Activated CD8-positive, alpha-beta T cell treated with anti-CD3 and anti-CD28 coated beads, Interleukin-2, amount 10 ng/mL, durations not matched to agents 7 days and 5 days (primary cell): ENCODE results near the gene MACIR. TPM values are rescaled to one million over a fixed set of nuclear protein-coding genes. Genes with fewer than 3 reads are reported as not detected.

ENCODE experiments used
- ATAC-seq: fragments of 150-1000 bp; cut with Tn5 transposase; one replicate; pipeline ENCODE4 v1.10.0; 2021; ENCODE audit warnings: moderate library complexity
- CTCF ChIA-PET: fragments of 350-600 bp; sonication (Branson Sonifier 250); formaldehyde crosslinking; loops from one replicate; lab custom pipeline; 2021; ENCODE audit warnings: antibody characterized with exemption; lab: Charles Lee
- POLR2A ChIA-PET: fragments of 350-600 bp; sonication (Branson Sonifier 250); formaldehyde crosslinking; loops from one replicate; lab custom pipeline; 2021; ENCODE audit warnings: antibody characterized with exemption; lab: Charles Lee
- DNase-seq: peaks from one replicate; pipeline ENCODE4 v3.0.0-alpha.2; 2020
- H3K27ac Mint-ChIP-seq: one replicate; pipeline ENCODE4 v1.8.0; 2021; ENCODE audit warnings: mild to moderate bottlenecking, mixed read lengths
- H3K27me3 Mint-ChIP-seq: one replicate; pipeline ENCODE4 v1.8.0; 2021; ENCODE audit warnings: low read depth, mixed read lengths
- H3K36me3 Mint-ChIP-seq: one replicate; pipeline ENCODE4 v1.8.0; 2021; ENCODE audit warnings: low read depth, mixed read lengths
- H3K4me1 Mint-ChIP-seq: one replicate; pipeline ENCODE4 v1.8.0; 2021; ENCODE audit warnings: low read depth, mixed read lengths
- H3K4me3 Mint-ChIP-seq: one replicate; pipeline ENCODE4 v1.8.0; 2021; ENCODE audit warnings: mild to moderate bottlenecking, mixed read lengths
- H3K9me3 Mint-ChIP-seq: one replicate; pipeline ENCODE4 v1.8.0; 2022; ENCODE audit warnings: mixed read lengths; ENCODE audit not compliant: insufficient read depth
- total RNA-seq, 2 experiments: library from RNA; stranded (reverse); gene quantifications; one replicate each; pipeline ENCODE4 v1.2.3, GENCODE V29; 2021

MACIR gene
- total RNA-seq, 2 experiments from 2014 or later = 6.7 to 7.6 TPM

- no peak overlapping the region for H3K4me3 Mint-ChIP-seq
- ChIA-PET CTCF (interaction anchor here (1.3 to 1.4 kb wide), 2 partner anchors 11 to 228 kb away, joined by 3 to 4 read pairs; partner anchors contain the start of gene MACIR), POLR2A (no interaction called here)
- no peak overlapping the region for H3K27ac Mint-ChIP-seq
- H3K36me3 Mint-ChIP-seq = no peaks in the 10 kb centered on the region
- no peak for DNase-seq
- H3K4me1 Mint-ChIP-seq = peaks cover 12% of the 10 kb centered on the region
- no peak for ATAC-seq
- H3K9me3 Mint-ChIP-seq = no peaks in the 10 kb centered on the region
- H3K27me3 Mint-ChIP-seq = peaks cover 54% of the 10 kb centered on the region
Observed at GRCh38 chr5:103247118-103247517, 11.4 kb upstream of the MACIR start.

DNA sequence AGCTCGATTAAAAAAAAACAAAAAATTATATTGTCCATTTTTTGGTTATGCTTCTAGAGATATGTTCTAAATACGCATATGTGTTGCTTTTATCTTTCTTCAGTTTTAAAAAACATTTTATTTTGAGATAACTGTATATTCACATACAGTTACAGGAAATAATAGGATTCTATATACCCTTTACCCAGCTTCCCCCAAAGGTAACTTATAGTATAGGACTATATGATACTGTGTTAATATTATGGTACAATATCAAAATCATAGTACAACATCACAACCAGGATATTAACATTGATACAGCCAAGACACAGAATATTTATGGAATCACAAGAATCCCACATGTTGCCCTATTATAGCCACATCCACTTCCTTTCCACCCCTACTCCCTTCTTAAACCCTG, 9.5 kb upstream of the MACIR start:
- POLR2A ChIA-PET = no interaction called here
- DNase-seq = no peak
- Mint-ChIP-seq H3K27me3 (peaks cover 49% of the 10 kb centered on the region), H3K27ac (no peak overlapping the region), H3K4me1 (peaks cover 12% of the 10 kb centered on the region), H3K4me3 (no peak overlapping the region), H3K9me3 (no peaks in the 10 kb centered on the region), H3K36me3 (no peaks in the 10 kb centered on the region)
- CTCF ChIA-PET = no interaction called here
- no peak for ATAC-seq

GRCh38 chr5:103254921-103255320, 3.6 kb upstream of the MACIR start:
- H3K4me3 Mint-ChIP-seq = no peak overlapping the region

GRCh38 chr5:103255691-103256090, 2.9 kb upstream of the MACIR start:
- H3K27me3 Mint-ChIP-seq = peaks cover 24% of the 10 kb centered on the region
- no peak overlapping the region for H3K27ac Mint-ChIP-seq
- peaks cover 14% of the 10 kb centered on the region for H3K4me1 Mint-ChIP-seq
- CTCF ChIA-PET = interaction anchor here (1.0 kb wide), 1 partner anchor 31 kb away, joined by 5 read pairs; no protein-coding TSS in a partner anchor
- no peaks in the 10 kb centered on the region for H3K9me3 Mint-ChIP-seq
- ATAC-seq (no peak), DNase-seq (no peak)
- POLR2A ChIA-PET = no interaction called here
- H3K36me3 Mint-ChIP-seq = no peaks in the 10 kb centered on the region
- no peak overlapping the region for H3K4me3 Mint-ChIP-seq

More at GRCh38 chr5:103254921-103255320, 3.6 kb upstream of the MACIR start:
- no peaks in the 10 kb centered on the region for H3K36me3 Mint-ChIP-seq
- peaks cover 25% of the 10 kb centered on the region for H3K27me3 Mint-ChIP-seq
- H3K27ac Mint-ChIP-seq = no peak overlapping the region
- CTCF ChIA-PET = no interaction called here
- ATAC-seq (no peak), DNase-seq (no peak)
- H3K4me1 Mint-ChIP-seq = peaks cover 9% of the 10 kb centered on the region
- H3K9me3 Mint-ChIP-seq = no peaks in the 10 kb centered on the region
- POLR2A ChIA-PET = no interaction called here

GRCh38 chr5:103256178-103256577, 2.4 kb upstream of the MACIR start:
- ATAC-seq (no peak), DNase-seq (no peak)
- Mint-ChIP-seq H3K27ac (no peak overlapping the region), H3K36me3 (peaks cover under 1% of the 10 kb centered on the region), H3K4me3 (no peak overlapping the region), H3K4me1 (peaks cover 19% of the 10 kb centered on the region), H3K27me3 (peaks cover 24% of the 10 kb centered on the region), H3K9me3 (no peaks in the 10 kb centered on the region)
- ChIA-PET CTCF (interaction anchor here (0.9 to 1.0 kb wide), 2 partner anchors 32 to 219 kb away, joined by 3 to 5 read pairs; no protein-coding TSS in a partner anchor), POLR2A (no interaction called here)

DNA sequence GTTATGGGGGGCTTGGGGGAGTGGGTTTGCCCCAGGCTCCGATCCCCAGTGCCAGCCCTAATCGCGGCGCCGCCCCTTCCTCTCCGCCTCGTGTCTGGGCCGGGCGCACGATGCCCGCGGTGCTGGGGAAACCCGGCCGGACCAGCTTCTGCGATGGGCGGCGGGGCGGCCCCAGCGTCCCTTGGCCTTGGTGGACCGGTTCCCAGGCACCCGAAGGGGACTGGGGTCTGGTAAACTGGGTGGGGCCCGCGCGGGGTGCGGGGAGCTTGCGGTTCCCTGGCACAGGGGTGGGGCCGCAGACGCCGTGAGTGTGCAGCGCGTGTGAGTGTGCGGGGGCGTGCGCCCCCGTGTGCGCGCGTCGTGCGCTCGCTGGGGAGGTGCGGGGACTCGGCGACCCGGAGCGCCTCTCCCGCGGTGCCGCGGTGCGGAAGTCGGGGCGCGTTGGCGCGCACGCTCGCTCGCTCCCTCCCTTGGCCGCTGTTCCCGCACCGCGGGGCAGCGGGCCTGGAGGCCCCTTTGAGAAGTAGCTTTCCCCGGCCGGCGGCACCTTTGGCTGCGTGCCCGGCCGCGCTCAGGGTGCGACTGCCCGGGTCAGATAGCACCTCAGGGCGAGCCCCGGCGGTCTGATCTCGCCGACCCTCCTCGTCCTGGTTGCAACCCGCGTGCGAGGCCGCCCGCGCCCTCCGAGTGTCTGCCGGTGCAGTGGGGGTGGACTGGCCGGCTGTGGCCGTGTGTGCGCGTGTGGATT, 568 bp downstream of the MACIR start:
- DNase-seq (peak; percentile 70), ATAC-seq (peak; percentile 56)
- Mint-ChIP-seq H3K4me3 (peak overlapping the region; percentile 85), H3K4me1 (peaks cover 30% of the 10 kb centered on the region), H3K27ac (peak overlapping the region; percentile 76), H3K36me3 (peaks cover 4% of the 10 kb centered on the region), H3K9me3 (no peaks in the 10 kb centered on the region), H3K27me3 (peaks cover 21% of the 10 kb centered on the region)
- ChIA-PET CTCF (interaction anchor here (0.7 to 2.0 kb wide), 11 partner anchors 12 to 478 kb away, joined by 3 to 9 read pairs (median 4); no protein-coding TSS in a partner anchor), POLR2A (interaction anchor here (0.6 to 1.4 kb wide), 7 partner anchors 9 to 139 kb away, joined by 3 to 11 read pairs (median 3); partner anchors contain the start of genes GIN1 and PPIP5K2)

DNA sequence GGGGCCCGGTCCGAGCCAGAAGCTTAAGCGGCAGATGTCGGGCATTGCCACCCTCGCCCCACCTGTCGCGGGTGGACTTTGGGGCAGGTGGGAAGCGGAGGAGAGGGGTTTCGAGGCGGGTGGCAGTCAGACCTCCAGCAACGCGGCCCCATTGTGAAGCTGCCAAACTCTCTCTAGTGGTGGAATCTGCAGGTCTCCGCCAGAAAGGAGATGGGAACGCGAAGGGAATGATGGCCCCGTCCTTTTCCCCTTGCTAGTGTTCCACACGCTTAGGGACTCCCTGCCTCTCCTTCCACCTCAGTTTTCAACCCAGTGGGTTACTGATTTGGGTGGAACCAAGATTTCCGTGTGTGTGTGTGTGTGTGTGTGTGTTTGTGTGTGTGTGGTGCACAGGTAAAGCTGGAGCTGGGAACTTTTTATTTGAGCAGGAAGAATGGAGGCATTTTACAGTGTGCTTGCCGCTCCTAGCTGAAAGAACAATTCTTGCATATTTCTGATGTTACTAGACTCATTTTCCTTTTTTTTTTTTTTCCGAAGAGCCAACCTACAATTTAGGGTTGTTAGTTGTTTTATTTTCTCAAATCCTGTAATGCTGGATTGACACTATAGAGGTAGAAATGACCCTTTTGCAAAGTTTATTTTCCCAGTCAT, 1.3 kb downstream of the MACIR start:
- DNase-seq (peak; percentile 27), ATAC-seq (no peak)
- CTCF ChIA-PET = interaction anchor here (0.7 to 1.3 kb wide), 5 partner anchors 12 to 99 kb away, joined by 3 to 6 read pairs (median 3); no protein-coding TSS in a partner anchor
- Mint-ChIP-seq H3K27me3 (peaks cover 19% of the 10 kb centered on the region), H3K4me1 (peaks cover 30% of the 10 kb centered on the region), H3K4me3 (peak overlapping the region; percentile 85), H3K27ac (peak overlapping the region; percentile 76), H3K36me3 (peaks cover 4% of the 10 kb centered on the region), H3K9me3 (no peaks in the 10 kb centered on the region)
- POLR2A ChIA-PET = interaction anchor here (0.9 to 1.4 kb wide), 3 partner anchors 13 to 139 kb away, joined by 3 to 5 read pairs (median 3); partner anchors contain the start of genes GIN1 and PPIP5K2

DNA sequence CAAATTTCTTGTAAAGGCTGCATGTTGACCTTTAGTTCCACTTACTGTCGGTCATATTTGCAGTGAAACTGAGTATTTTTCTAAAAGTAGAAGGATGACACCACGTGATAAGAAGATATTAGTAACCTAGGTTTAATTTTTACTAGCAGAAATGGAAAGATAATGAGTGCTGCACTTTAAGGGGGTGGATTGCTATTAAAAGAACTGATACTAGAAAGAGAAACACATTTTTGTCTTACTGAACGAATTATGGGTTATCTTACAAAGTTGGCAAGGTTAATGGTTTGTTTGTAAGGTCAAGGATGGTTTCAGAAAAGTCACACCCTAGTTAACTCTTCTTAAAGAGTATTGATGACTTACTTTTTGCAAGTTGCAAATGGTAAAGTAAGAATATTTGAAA, 2.4 kb downstream of the MACIR start:
- H3K27ac Mint-ChIP-seq = no peak overlapping the region
- peaks cover 30% of the 10 kb centered on the region for H3K4me1 Mint-ChIP-seq
- ChIA-PET POLR2A (no interaction called here), CTCF (interaction anchor here (0.9 kb wide), 1 partner anchor 36 kb away, joined by 3 read pairs; no protein-coding TSS in a partner anchor)
- ATAC-seq (no peak), DNase-seq (no peak)
- no peak overlapping the region for H3K4me3 Mint-ChIP-seq
- no peaks in the 10 kb centered on the region for H3K9me3 Mint-ChIP-seq
- peaks cover 17% of the 10 kb centered on the region for H3K27me3 Mint-ChIP-seq
- H3K36me3 Mint-ChIP-seq = peaks cover 4% of the 10 kb centered on the region

GRCh38 chr5:103262422-103262871, 3.9 kb downstream of the MACIR start:
- no peak overlapping the region for H3K27ac Mint-ChIP-seq
- peaks cover 30% of the 10 kb centered on the region for H3K4me1 Mint-ChIP-seq
- POLR2A ChIA-PET = no interaction called here
- peaks cover 12% of the 10 kb centered on the region for H3K27me3 Mint-ChIP-seq
- peaks cover 6% of the 10 kb centered on the region for H3K36me3 Mint-ChIP-seq
- H3K9me3 Mint-ChIP-seq = no peaks in the 10 kb centered on the region
- H3K4me3 Mint-ChIP-seq = no peak overlapping the region
- DNase-seq (no peak), ATAC-seq (no peak)
- CTCF ChIA-PET = interaction anchor here (1.4 kb wide), 1 partner anchor 10 kb away, joined by 3 read pairs; no protein-coding TSS in a partner anchor

- ATAC-seq (no peak), DNase-seq (no peak)
- H3K27ac Mint-ChIP-seq = no peak overlapping the region
- H3K27me3 Mint-ChIP-seq = peaks cover 12% of the 10 kb centered on the region
- ChIA-PET CTCF (interaction anchor here (0.7 to 1.4 kb wide), 2 partner anchors 9 to 118 kb away, joined by 3 to 6 read pairs; no protein-coding TSS in a partner anchor), POLR2A (no interaction called here)
- peaks cover 10% of the 10 kb centered on the region for H3K36me3 Mint-ChIP-seq
- H3K9me3 Mint-ChIP-seq = no peaks in the 10 kb centered on the region
- peaks cover 27% of the 10 kb centered on the region for H3K4me1 Mint-ChIP-seq
- no peak overlapping the region for H3K4me3 Mint-ChIP-seq
Observed at GRCh38 chr5:103263054-103263453, 4.5 kb downstream of the MACIR start.

- ChIA-PET CTCF (no interaction called here), POLR2A (no interaction called here)
- H3K27me3 Mint-ChIP-seq = peaks cover 12% of the 10 kb centered on the region
- H3K4me3 Mint-ChIP-seq = no peak overlapping the region
- DNase-seq (no peak), ATAC-seq (no peak)
- H3K27ac Mint-ChIP-seq = no peak overlapping the region
- peaks cover 10% of the 10 kb centered on the region for H3K36me3 Mint-ChIP-seq
- peaks cover 27% of the 10 kb centered on the region for H3K4me1 Mint-ChIP-seq
- no peaks in the 10 kb centered on the region for H3K9me3 Mint-ChIP-seq
Observed at GRCh38 chr5:103264508-103264907, 5.9 kb downstream of the MACIR start.
